Large intestine (tissue), 3 donors: ENCODE data around the gene LYST. TPM values are rescaled to one million over a fixed set of nuclear protein-coding genes. Genes with fewer than 3 reads are reported as not detected.

Experiments used
- DNase-seq, 2 donors: peaks; one replicate each; pipeline versions ENCODE4 v3.0.0 to v3.0.0-alpha.2; 2013
- H3K27ac ChIP-seq: one replicate; pipeline ENCODE4 v1.5.1; 2013; ENCODE audit warnings: low read length
- H3K27me3 ChIP-seq: 2 replicates; pipeline ENCODE4 v1.6.1; 2013; ENCODE audit warnings: low read length; ENCODE audit not compliant: control insufficient read depth, insufficient read depth
- H3K36me3 ChIP-seq: 2 replicates; pipeline ENCODE4 v1.6.1; 2013; ENCODE audit warnings: low read length; ENCODE audit not compliant: control insufficient read depth, insufficient read depth
- H3K4me1 ChIP-seq: one replicate; pipeline ENCODE4 v1.6.1; 2013; ENCODE audit warnings: low read length; ENCODE audit not compliant: control insufficient read depth, insufficient read depth
- H3K4me3 ChIP-seq: one replicate; pipeline ENCODE4 v1.5.1; 2013; ENCODE audit warnings: low read length
- H3K9me3 ChIP-seq: one replicate; pipeline ENCODE4 v1.6.1; 2013; ENCODE audit warnings: mild to moderate bottlenecking, low read depth, low read length, moderate library complexity; ENCODE audit not compliant: control insufficient read depth
- WGBS: methylation state at CpG from one replicate; pipeline ENCODE4 v1.1.5; 2013; ENCODE audit warnings: low lambda C conversion rate; ENCODE audit not compliant: insufficient coverage; 5-methylcytosine and 5-hydroxymethylcytosine counted together
- polyA plus RNA-seq: library from polyadenylated mRNA; unstranded; fragments of 120-200 nt; gene quantifications from one replicate; pipeline ENCODE4 v1.2.1, GENCODE V29; 2013

Gene LYST
- polyA plus RNA-seq, 1 donor, result 6.3 TPM

DNA sequence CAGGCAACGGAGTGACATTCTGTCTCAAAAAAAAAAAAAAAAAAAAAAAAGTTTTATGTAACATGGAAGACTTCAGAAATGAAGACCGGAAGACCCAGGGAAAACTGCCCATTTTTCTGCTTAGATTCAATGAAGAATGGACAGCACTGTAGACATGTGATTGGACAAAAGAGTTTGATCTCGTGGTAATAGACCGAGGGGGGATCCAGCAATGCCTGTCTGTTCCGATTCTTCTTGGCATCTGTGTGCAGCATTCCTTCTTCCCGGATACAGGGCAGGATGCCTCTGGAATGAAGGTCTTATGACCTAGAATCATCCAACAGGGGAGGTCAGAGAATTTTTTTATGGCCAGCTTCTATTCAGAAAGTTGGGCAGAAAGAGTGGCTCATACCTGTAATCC is 5.6 kb upstream of the LYST start:
- Histone ChIP-seq H3K4me3 (no peak overlapping the region), H3K27me3 (peaks cover 14% of the 10 kb centered on the region), H3K27ac (no peak overlapping the region), H3K4me1 (peaks cover 2% of the 10 kb centered on the region), H3K9me3 (no peaks in the 10 kb centered on the region), H3K36me3 (no peaks in the 10 kb centered on the region)
- 100% methylated on average over 1 of the region's 6 CpGs for WGBS
- DNase-seq, result no peak

- H3K36me3 ChIP-seq, result no peaks in the 10 kb centered on the region
- H3K4me1 ChIP-seq, result peaks cover 4% of the 10 kb centered on the region
- no peak for DNase-seq
- 62% methylated on average over 4 of the region's 9 CpGs for WGBS
- H3K27ac ChIP-seq, result peak overlapping the region; percentile 75
- no peaks in the 10 kb centered on the region for H3K9me3 ChIP-seq
- peaks cover 3% of the 10 kb centered on the region for H3K27me3 ChIP-seq
- no peak overlapping the region for H3K4me3 ChIP-seq
Observed at GRCh38 chr1:235867903-235868469, 1.3 kb upstream of the LYST start.

DNA sequence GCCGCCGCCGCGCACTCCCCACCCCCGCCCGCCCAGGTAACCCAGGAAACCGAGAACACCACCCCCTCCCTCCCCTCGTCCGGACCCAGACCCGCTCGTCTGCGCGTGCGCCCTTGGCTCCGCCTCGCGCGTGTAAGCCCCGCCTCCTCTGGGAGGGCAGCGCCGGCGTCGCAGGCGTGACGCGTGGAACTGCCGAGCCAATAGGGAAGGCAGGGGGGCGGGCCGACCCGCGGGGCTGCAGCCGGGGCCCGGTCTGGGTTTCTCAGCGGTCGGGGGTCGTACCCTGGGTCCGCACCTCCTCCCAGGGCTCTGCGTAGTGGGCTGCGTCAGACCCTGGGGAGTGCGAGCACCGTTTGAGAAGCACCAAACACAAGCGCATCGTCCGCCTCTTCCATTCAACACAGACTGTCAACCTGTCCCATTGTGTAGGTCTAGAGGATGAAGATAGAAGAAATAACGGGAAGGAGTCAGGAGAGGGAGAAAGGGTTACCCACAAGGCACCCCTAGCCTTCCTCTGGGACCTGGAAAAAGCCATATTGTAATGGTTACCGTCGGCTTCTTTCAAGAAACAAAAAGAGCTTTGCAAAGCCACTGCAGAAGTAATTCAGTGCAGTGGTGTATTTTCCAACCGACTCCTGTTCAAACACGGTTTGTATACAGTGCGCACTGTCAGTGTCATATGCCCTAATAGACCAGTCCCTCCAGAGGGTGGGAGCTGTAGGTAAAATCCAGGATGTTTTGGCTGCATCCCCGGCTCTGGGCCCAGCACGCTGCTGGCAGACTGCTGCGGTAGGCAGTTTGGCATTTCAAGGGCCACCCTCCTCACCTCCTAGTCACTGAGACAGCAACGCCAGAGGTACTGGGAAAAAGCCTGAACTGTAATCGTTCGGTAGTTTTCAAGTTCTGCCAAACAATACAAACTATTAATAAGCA is 473 bp upstream of the LYST start:
- Histone ChIP-seq H3K27me3 (peaks cover 2% of the 10 kb centered on the region), H3K4me3 (peak overlapping the region; percentile 89), H3K27ac (peak overlapping the region; percentile 75), H3K9me3 (no peaks in the 10 kb centered on the region), H3K4me1 (peaks cover 4% of the 10 kb centered on the region), H3K36me3 (no peaks in the 10 kb centered on the region)
- DNase-seq, result peak; percentile 96 to 97
- WGBS, result no CpG with 5 or more reads among the region's 56 CpGs

GRCh38 chr1:235865565-235866204 is 1.0 kb downstream of the LYST start:
- H3K27me3 ChIP-seq, result no peaks in the 10 kb centered on the region
- DNase-seq, result no peak
- H3K4me3 ChIP-seq, result peak overlapping the region; percentile 82
- no peaks in the 10 kb centered on the region for H3K9me3 ChIP-seq
- 0% methylated on average over 2 of the region's 16 CpGs for WGBS
- H3K4me1 ChIP-seq, result peaks cover 4% of the 10 kb centered on the region
- H3K36me3 ChIP-seq, result no peaks in the 10 kb centered on the region
- peak overlapping the region; percentile 75 for H3K27ac ChIP-seq

GRCh38 chr1:235864931-235865525 is 1.7 kb downstream of the LYST start:
- no peak overlapping the region for H3K4me3 ChIP-seq
- peaks cover 4% of the 10 kb centered on the region for H3K4me1 ChIP-seq

DNA sequence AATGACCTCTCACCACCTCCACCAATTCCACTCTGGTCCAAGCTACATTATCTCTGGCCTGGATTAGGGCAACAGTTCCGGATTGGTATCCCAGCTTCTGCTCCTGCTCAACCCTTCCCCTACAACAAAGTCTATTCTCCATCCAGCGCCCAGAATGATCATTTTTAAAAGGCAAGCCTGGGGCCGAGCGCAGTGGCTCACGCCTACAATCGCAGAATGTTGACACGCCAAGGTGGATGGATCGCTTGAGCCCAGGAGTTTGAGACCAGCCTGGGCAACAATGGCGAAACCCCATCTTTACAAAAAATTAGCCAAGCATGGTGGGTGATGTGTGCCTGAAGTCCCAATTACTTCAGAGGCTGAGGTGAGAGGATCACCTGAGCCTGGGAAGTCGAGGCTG is 2.2 kb downstream of the LYST start:
- Histone ChIP-seq H3K4me3 (no peak overlapping the region), H3K36me3 (no peaks in the 10 kb centered on the region), H3K9me3 (no peaks in the 10 kb centered on the region), H3K27ac (no peak overlapping the region), H3K4me1 (peaks cover 4% of the 10 kb centered on the region), H3K27me3 (no peaks in the 10 kb centered on the region)
- no peak for DNase-seq
- no CpG with 5 or more reads among the region's 10 CpGs for WGBS

More at GRCh38 chr1:235864931-235865525, 1.7 kb downstream of the LYST start:
- H3K36me3 ChIP-seq, result no peaks in the 10 kb centered on the region
- DNase-seq, result no peak
- no peak overlapping the region for H3K27ac ChIP-seq
- 50% methylated on average over 2 of the region's 3 CpGs for WGBS
- H3K9me3 ChIP-seq, result no peaks in the 10 kb centered on the region
- H3K27me3 ChIP-seq, result no peaks in the 10 kb centered on the region

DNA sequence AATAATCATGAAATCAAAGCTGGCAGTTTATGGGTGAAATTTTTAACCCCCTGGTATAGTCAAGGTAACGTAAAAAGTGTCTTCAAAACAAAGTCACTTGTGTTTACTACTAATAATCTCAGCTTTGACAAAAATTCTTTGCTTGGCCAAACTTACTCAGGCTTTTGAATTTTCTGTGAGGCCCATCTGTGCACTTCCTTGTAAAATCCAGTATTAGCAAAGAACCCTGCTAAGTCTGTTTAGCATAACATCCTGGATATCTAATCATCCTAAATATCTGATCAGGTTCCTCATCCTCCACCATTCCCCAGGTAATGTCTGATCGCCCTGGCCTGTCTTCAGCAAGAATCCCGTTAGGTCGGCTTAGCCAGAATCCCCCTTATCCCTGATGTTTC is 3.0 kb downstream of the LYST start:
- H3K4me1 ChIP-seq, result peaks cover 4% of the 10 kb centered on the region
- no peak for DNase-seq
- WGBS, result 100% methylated on average over 1 of the region's 4 CpGs
- no peaks in the 10 kb centered on the region for H3K9me3 ChIP-seq
- no peak overlapping the region for H3K4me3 ChIP-seq
- no peaks in the 10 kb centered on the region for H3K27me3 ChIP-seq
- no peak overlapping the region for H3K27ac ChIP-seq
- no peaks in the 10 kb centered on the region for H3K36me3 ChIP-seq

DNA sequence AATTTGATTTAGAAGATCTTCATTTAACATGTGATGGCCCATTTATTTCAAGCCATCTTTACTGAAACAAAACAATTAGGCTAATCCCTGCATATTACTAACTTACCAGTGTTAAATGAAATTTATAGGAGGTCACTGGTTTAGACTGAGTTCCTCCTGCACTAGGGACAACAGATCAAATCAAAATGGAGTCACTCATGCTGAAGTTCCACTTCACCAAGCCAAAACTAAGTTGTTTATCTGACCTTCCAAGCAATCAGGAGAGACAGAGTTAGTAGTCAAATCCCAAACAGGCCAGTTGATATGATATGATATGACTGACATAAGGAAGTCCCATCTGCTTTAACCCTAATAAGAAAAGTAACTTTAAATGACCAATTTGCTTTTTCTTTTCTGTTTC is 4.8 kb downstream of the LYST start:
- Histone ChIP-seq H3K27ac (no peak overlapping the region), H3K27me3 (no peaks in the 10 kb centered on the region), H3K4me1 (peaks cover 2% of the 10 kb centered on the region), H3K9me3 (no peaks in the 10 kb centered on the region), H3K4me3 (no peak overlapping the region), H3K36me3 (no peaks in the 10 kb centered on the region)
- DNase-seq, result no peak

- WGBS, result 100% methylated on average over 1 of the region's 1 CpG
- Histone ChIP-seq H3K9me3 (no peaks in the 10 kb centered on the region), H3K4me3 (no peak overlapping the region), H3K27ac (no peak overlapping the region), H3K36me3 (no peaks in the 10 kb centered on the region), H3K4me1 (peaks cover 2% of the 10 kb centered on the region), H3K27me3 (no peaks in the 10 kb centered on the region)
- DNase-seq, result no peak
Observed at GRCh38 chr1:235860829-235861228, 5.9 kb downstream of the LYST start.

DNA sequence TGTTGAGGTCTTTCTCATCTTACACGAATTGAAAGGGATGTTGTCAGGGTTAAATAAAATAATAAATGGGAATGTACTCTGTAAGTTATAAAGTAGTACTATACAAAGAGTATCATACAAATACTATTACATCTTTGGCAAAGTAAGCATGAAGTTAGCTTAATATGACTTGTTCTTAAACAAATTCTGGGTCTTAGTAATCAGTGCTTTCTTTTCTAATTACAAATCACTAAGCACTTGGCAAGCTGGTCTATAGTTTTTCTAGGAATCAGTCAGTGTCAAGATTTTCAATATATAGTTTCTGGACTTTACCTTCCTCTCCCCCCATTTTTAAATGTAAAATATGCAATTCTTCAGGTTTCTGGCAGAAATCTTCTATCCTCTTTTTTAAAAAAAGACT is 6.9 kb downstream of the LYST start:
- DNase-seq, result no peak
- Histone ChIP-seq H3K36me3 (no peaks in the 10 kb centered on the region), H3K9me3 (no peaks in the 10 kb centered on the region), H3K27me3 (no peaks in the 10 kb centered on the region), H3K27ac (no peak overlapping the region), H3K4me1 (no peaks in the 10 kb centered on the region), H3K4me3 (no peak overlapping the region)
- WGBS, result 86% methylated on average over 1 of the region's 1 CpG
